ENCODE results near the gene FAM98A.
A peak's percentile ranks its signal among the peaks of the same experiment; 100 is the strongest.

The FAM98A gene

GRCh38 chr2:33599175-33599942, at the start of gene FAM98A:
Gene FAM98A (minus strand): TSS chr2:33599299. CDS start chr2:33599221, 78 bp downstream.
- no peaks in the 10 kb centered on the region for H3K9me3 ChIP-seq (ENCODE audit: control insufficient read depth, low read length)
- H3K4me1 ChIP-seq (ENCODE audit: control insufficient read depth, insufficient read depth, low read length), result peaks cover 15% of the 10 kb centered on the region
- no peaks in the 10 kb centered on the region for H3K27me3 ChIP-seq (ENCODE audit: control insufficient read depth, insufficient read depth, low read length)
- H3K36me3 ChIP-seq (ENCODE audit: control insufficient read depth, insufficient read depth, low read length), result no peaks in the 10 kb centered on the region
- peak within 1 kb of the TSS; percentile 81 for H3K9ac ChIP-seq (ENCODE audit: low read length)
- H3K4me3 ChIP-seq (ENCODE audit: low read length), result peak within 1 kb of the TSS; percentile 44

GRCh38 chr2:33645861-33646260, 46.8 kb upstream of the FAM98A start:
- Histone ChIP-seq H3K9ac (ENCODE audit: low read length) (no peak overlapping the region), H3K4me1 (ENCODE audit: control insufficient read depth, insufficient read depth, low read length) (no peaks in the 10 kb centered on the region), H3K36me3 (ENCODE audit: control insufficient read depth, insufficient read depth, low read length) (no peaks in the 10 kb centered on the region), H3K27me3 (ENCODE audit: control insufficient read depth, insufficient read depth, low read length) (no peaks in the 10 kb centered on the region), H3K9me3 (ENCODE audit: control insufficient read depth, low read length) (no peaks in the 10 kb centered on the region), H3K4me3 (ENCODE audit: low read length) (no peak overlapping the region)

GRCh38 chr2:33644215-33644614, 45.1 kb upstream of the FAM98A start:
- Histone ChIP-seq H3K9ac (ENCODE audit: low read length) (no peak overlapping the region), H3K9me3 (ENCODE audit: control insufficient read depth, low read length) (no peaks in the 10 kb centered on the region), H3K27me3 (ENCODE audit: control insufficient read depth, insufficient read depth, low read length) (no peaks in the 10 kb centered on the region), H3K4me3 (ENCODE audit: low read length) (no peak overlapping the region), H3K4me1 (ENCODE audit: control insufficient read depth, insufficient read depth, low read length) (no peaks in the 10 kb centered on the region), H3K36me3 (ENCODE audit: control insufficient read depth, insufficient read depth, low read length) (no peaks in the 10 kb centered on the region)

GRCh38 chr2:33636001-33636400, 36.9 kb upstream of the FAM98A start:
- Histone ChIP-seq H3K4me1 (ENCODE audit: control insufficient read depth, insufficient read depth, low read length) (no peaks in the 10 kb centered on the region), H3K27me3 (ENCODE audit: control insufficient read depth, insufficient read depth, low read length) (no peaks in the 10 kb centered on the region), H3K36me3 (ENCODE audit: control insufficient read depth, insufficient read depth, low read length) (no peaks in the 10 kb centered on the region), H3K4me3 (ENCODE audit: low read length) (no peak overlapping the region), H3K9ac (ENCODE audit: low read length) (no peak overlapping the region), H3K9me3 (ENCODE audit: control insufficient read depth, low read length) (no peaks in the 10 kb centered on the region)

- Histone ChIP-seq H3K27me3 (ENCODE audit: control insufficient read depth, insufficient read depth, low read length) (no peaks in the 10 kb centered on the region), H3K9me3 (ENCODE audit: control insufficient read depth, low read length) (no peaks in the 10 kb centered on the region), H3K36me3 (ENCODE audit: control insufficient read depth, insufficient read depth, low read length) (no peaks in the 10 kb centered on the region), H3K4me1 (ENCODE audit: control insufficient read depth, insufficient read depth, low read length) (no peaks in the 10 kb centered on the region), H3K9ac (ENCODE audit: low read length) (no peak overlapping the region), H3K4me3 (ENCODE audit: low read length) (no peak overlapping the region)
Observed at GRCh38 chr2:33634261-33634910, 35.3 kb upstream of the FAM98A start.

- Histone ChIP-seq H3K9ac (ENCODE audit: low read length) (no peak overlapping the region), H3K4me3 (ENCODE audit: low read length) (no peak overlapping the region), H3K27me3 (ENCODE audit: control insufficient read depth, insufficient read depth, low read length) (no peaks in the 10 kb centered on the region), H3K9me3 (ENCODE audit: control insufficient read depth, low read length) (no peaks in the 10 kb centered on the region), H3K36me3 (ENCODE audit: control insufficient read depth, insufficient read depth, low read length) (no peaks in the 10 kb centered on the region), H3K4me1 (ENCODE audit: control insufficient read depth, insufficient read depth, low read length) (no peaks in the 10 kb centered on the region)
Observed at GRCh38 chr2:33633315-33633714, 34.2 kb upstream of the FAM98A start.

GRCh38 chr2:33632831-33633230, 33.7 kb upstream of the FAM98A start:
- Histone ChIP-seq H3K27me3 (ENCODE audit: control insufficient read depth, insufficient read depth, low read length) (no peaks in the 10 kb centered on the region), H3K4me1 (ENCODE audit: control insufficient read depth, insufficient read depth, low read length) (no peaks in the 10 kb centered on the region), H3K4me3 (ENCODE audit: low read length) (no peak overlapping the region), H3K9ac (ENCODE audit: low read length) (no peak overlapping the region), H3K9me3 (ENCODE audit: control insufficient read depth, low read length) (no peaks in the 10 kb centered on the region), H3K36me3 (ENCODE audit: control insufficient read depth, insufficient read depth, low read length) (no peaks in the 10 kb centered on the region)

GRCh38 chr2:33628031-33628827, 29.1 kb upstream of the FAM98A start:
- Histone ChIP-seq H3K9me3 (ENCODE audit: control insufficient read depth, low read length) (no peaks in the 10 kb centered on the region), H3K4me3 (ENCODE audit: low read length) (no peak overlapping the region), H3K27me3 (ENCODE audit: control insufficient read depth, insufficient read depth, low read length) (no peaks in the 10 kb centered on the region), H3K9ac (ENCODE audit: low read length) (no peak overlapping the region), H3K36me3 (ENCODE audit: control insufficient read depth, insufficient read depth, low read length) (no peaks in the 10 kb centered on the region), H3K4me1 (ENCODE audit: control insufficient read depth, insufficient read depth, low read length) (no peaks in the 10 kb centered on the region)

GRCh38 chr2:33619028-33619427, 19.9 kb upstream of the FAM98A start:
- Histone ChIP-seq H3K9ac (ENCODE audit: low read length) (no peak overlapping the region), H3K36me3 (ENCODE audit: control insufficient read depth, insufficient read depth, low read length) (no peaks in the 10 kb centered on the region), H3K4me3 (ENCODE audit: low read length) (no peak overlapping the region), H3K27me3 (ENCODE audit: control insufficient read depth, insufficient read depth, low read length) (no peaks in the 10 kb centered on the region), H3K4me1 (ENCODE audit: control insufficient read depth, insufficient read depth, low read length) (no peaks in the 10 kb centered on the region), H3K9me3 (ENCODE audit: control insufficient read depth, low read length) (no peaks in the 10 kb centered on the region)

- Histone ChIP-seq H3K9ac (ENCODE audit: low read length) (no peak overlapping the region), H3K27me3 (ENCODE audit: control insufficient read depth, insufficient read depth, low read length) (no peaks in the 10 kb centered on the region), H3K4me3 (ENCODE audit: low read length) (no peak overlapping the region), H3K9me3 (ENCODE audit: control insufficient read depth, low read length) (no peaks in the 10 kb centered on the region), H3K36me3 (ENCODE audit: control insufficient read depth, insufficient read depth, low read length) (no peaks in the 10 kb centered on the region), H3K4me1 (ENCODE audit: control insufficient read depth, insufficient read depth, low read length) (no peaks in the 10 kb centered on the region)
Observed at GRCh38 chr2:33617989-33618388, 18.9 kb upstream of the FAM98A start.

GRCh38 chr2:33617401-33617800, 18.3 kb upstream of the FAM98A start:
- no peak overlapping the region for H3K9ac ChIP-seq (ENCODE audit: low read length)
- H3K36me3 ChIP-seq (ENCODE audit: control insufficient read depth, insufficient read depth, low read length), result no peaks in the 10 kb centered on the region
- no peaks in the 10 kb centered on the region for H3K27me3 ChIP-seq (ENCODE audit: control insufficient read depth, insufficient read depth, low read length)
- H3K9me3 ChIP-seq (ENCODE audit: control insufficient read depth, low read length), result no peaks in the 10 kb centered on the region
- H3K4me3 ChIP-seq (ENCODE audit: low read length), result no peak overlapping the region
- H3K4me1 ChIP-seq (ENCODE audit: control insufficient read depth, insufficient read depth, low read length), result no peaks in the 10 kb centered on the region

- Histone ChIP-seq H3K27me3 (ENCODE audit: control insufficient read depth, insufficient read depth, low read length) (no peaks in the 10 kb centered on the region), H3K9ac (ENCODE audit: low read length) (no peak overlapping the region), H3K9me3 (ENCODE audit: control insufficient read depth, low read length) (no peaks in the 10 kb centered on the region), H3K4me1 (ENCODE audit: control insufficient read depth, insufficient read depth, low read length) (no peaks in the 10 kb centered on the region), H3K36me3 (ENCODE audit: control insufficient read depth, insufficient read depth, low read length) (no peaks in the 10 kb centered on the region), H3K4me3 (ENCODE audit: low read length) (no peak overlapping the region)
Observed at GRCh38 chr2:33616873-33617272, 17.8 kb upstream of the FAM98A start.
